Skin epidermis (tissue), 12 donors: ENCODE measurements around the gene DEFB129.
A peak's percentile ranks its signal among the peaks of the same experiment; 100 is the strongest.
"Not testable (repeated sequence)": the region's sequence is repeated elsewhere in the genome, so short reads cannot be mapped to it uniquely, and the experiment has no call there.

Experiments
- H3K27ac ChIP-seq, 21 experiments: fragments of 200-600 bp; sonication (generic) in 11 of 21; one replicate each; pipeline ENCODE4 v1.5.0; 2020; ENCODE audit warnings: mild to moderate bottlenecking in 3 of 21, inconsistent platforms in 2 of 21, moderate library complexity in 2 of 21
- H3K4me3 ChIP-seq, 7 experiments: fragments of 200-600 bp; sonication (generic) in 2 of 7; one replicate each; pipeline ENCODE4 v1.5.0; 2020; ENCODE audit warnings: inconsistent platforms in 2 of 7, mild to moderate bottlenecking in 2 of 7, moderate library complexity in 1 of 7

The DEFB129 gene, protein sequence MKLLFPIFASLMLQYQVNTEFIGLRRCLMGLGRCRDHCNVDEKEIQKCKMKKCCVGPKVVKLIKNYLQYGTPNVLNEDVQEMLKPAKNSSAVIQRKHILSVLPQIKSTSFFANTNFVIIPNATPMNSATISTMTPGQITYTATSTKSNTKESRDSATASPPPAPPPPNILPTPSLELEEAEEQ

GRCh38 chr20:226958-227357 is at the start of gene DEFB129:
Gene DEFB129, plus strand, starts transcription at chr20:227258. Its CDS starts 31 bp downstream, at chr20:227289.
- Histone ChIP-seq H3K4me3 (no peak within 1 kb of the TSS), H3K27ac (peak within 1 kb of the TSS in 2 of 21 experiments; percentile 25 to 37)

DNA sequence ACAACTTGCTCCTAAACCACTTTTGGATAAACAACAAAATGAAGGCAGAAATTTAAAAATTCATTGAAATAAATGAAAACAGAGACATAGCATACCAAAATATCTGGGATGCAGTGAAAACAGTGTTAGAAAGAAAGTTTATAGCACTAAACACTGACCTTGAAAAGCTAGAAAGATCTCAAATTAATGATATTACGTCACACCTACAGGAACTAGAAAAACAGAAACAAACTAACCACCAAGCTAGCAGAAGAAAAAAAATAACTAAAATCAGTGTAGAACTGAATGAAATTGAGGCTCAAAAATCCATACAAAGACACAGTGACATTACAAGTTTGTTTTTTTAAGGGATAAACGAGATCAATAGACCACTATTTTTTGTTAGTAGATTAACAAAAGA is 42.8 kb upstream of the DEFB129 start:
- no peak overlapping the region for H3K27ac ChIP-seq
- no peak overlapping the region for H3K4me3 ChIP-seq

DNA sequence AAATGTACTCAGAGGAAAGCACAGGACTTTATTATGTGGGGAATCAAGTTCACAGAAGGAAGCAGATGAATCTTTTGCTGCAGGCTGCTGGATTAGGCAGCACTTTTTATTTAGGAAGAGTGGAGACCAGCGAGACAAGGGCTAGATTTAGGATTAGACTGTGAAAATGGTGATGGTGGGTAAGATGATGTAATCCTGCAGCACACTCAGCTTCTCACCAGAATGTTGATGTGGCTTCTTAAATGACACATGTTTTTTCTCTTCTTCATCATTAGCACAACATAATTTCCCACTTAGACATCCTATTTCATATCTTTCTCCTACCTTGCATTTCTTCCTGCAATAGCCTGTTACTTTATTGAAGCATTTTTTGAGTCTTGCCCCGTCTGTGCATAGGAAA is 39.3 kb upstream of the DEFB129 start:
- H3K27ac ChIP-seq, result no peak overlapping the region
- H3K4me3 ChIP-seq, result no peak overlapping the region

GRCh38 chr20:189611-190010 is 37.4 kb upstream of the DEFB129 start, which contains the start of gene DEFB128:
Gene DEFB128, minus strand, starts transcription at chr20:189711. Its CDS starts 88 bp downstream, at chr20:189623.
- Histone ChIP-seq H3K27ac (no peak within 1 kb of the TSS), H3K4me3 (no peak within 1 kb of the TSS)

GRCh38 chr20:198225-198624 is 28.8 kb upstream of the DEFB129 start:
- Histone ChIP-seq H3K27ac (no peak overlapping the region), H3K4me3 (no peak overlapping the region)

DNA sequence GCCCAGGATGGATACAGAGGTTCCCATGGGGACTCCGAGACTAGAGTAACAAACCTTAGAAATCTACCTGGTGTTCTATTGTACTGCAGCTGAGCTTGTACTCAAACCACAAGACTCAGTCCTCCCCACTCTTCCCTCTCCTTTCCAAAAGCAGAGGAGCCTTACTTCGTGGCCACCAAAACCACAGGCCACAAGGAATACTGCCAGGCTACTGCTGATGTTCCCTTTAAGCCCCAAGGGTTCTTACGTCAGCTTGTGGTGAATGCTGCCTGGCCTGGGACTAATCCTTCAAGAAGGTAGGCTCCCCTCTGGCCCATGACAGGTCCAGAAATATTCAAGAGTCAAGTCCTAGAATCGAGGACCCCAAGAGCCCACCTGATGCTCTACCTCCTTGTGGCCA is 27.1 kb upstream of the DEFB129 start:
- no peak overlapping the region for H3K4me3 ChIP-seq
- no peak overlapping the region for H3K27ac ChIP-seq

DNA sequence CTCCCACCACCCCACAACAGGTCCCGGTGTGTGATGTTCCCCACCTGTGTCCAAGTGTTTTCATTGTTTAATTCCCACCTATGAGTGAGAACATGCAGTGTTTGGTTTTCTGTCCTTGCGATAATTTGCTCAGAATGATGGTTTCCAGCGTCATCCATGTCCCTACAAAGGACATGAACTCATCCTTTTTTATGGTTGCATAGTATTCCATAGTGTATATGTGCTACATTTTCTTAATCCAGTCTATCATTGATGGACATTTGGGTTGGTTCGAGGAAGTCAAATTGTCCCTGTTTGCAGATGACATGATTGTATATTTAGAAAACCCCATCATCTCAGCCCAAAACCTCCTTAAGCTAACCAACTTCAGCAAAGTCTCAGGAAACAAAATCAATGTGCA is 23.4 kb upstream of the DEFB129 start:
- H3K4me3 ChIP-seq, H3K27ac ChIP-seq: not testable (repeated sequence)

GRCh38 chr20:208942-209566 is 18.0 kb upstream of the DEFB129 start:
- Histone ChIP-seq H3K4me3 (no peak overlapping the region), H3K27ac (no peak overlapping the region)

- Histone ChIP-seq H3K27ac (no peak overlapping the region), H3K4me3 (no peak overlapping the region)
Observed at GRCh38 chr20:210809-211502, 16.1 kb upstream of the DEFB129 start.

DNA sequence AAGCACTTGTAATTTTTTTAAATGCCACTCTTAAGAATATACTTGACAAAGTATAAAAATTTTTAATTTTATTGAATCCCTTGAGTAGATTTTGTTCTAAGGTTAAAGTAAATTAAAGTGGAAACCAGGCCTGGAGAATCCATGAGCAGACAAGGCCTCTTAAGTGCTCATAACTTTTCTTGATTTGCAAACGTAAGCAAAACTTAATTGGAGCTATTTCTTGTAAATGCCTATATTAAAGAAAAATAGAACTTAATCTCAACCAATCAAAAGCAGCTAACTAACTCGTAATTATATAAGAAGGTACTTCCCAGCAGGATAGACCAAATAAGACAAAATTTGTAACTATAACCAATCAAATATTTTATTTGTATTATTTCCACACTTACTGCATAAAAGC is 12.7 kb upstream of the DEFB129 start:
- H3K4me3 ChIP-seq, result no peak overlapping the region

GRCh38 chr20:215796-216195 is 11.3 kb upstream of the DEFB129 start:
- no peak overlapping the region for H3K27ac ChIP-seq

More for the DNA sequence above, 12.7 kb upstream of the DEFB129 start:
- no peak overlapping the region for H3K27ac ChIP-seq

DNA sequence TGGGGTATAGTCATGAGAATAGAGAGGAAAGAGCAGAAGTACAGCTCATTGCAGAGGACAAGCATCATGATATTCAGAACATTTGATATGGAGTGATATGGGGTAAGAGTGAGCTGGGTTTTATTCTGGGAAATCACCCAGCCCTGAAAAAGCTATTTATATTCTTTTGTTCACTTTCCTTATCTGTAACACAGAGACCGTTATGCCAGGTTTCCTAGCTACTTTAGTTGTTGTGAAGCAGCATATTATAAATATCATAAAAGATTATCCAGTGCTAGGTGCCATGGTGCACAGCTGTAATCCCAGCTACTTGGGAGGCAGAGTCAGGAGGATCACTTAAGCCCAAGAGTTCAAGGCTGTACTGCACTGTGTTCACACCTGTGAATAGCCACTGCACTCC is 9.8 kb upstream of the DEFB129 start:
- H3K27ac ChIP-seq, result no peak overlapping the region

More at GRCh38 chr20:215796-216195, 11.3 kb upstream of the DEFB129 start:
- no peak overlapping the region for H3K4me3 ChIP-seq

GRCh38 chr20:219290-220115 is 7.6 kb upstream of the DEFB129 start:
- no peak overlapping the region for H3K27ac ChIP-seq
- no peak overlapping the region for H3K4me3 ChIP-seq

More for the DNA sequence above, 9.8 kb upstream of the DEFB129 start:
- no peak overlapping the region for H3K4me3 ChIP-seq

- no peak overlapping the region for H3K4me3 ChIP-seq
- no peak overlapping the region for H3K27ac ChIP-seq
Observed at GRCh38 chr20:221258-221830, 5.7 kb upstream of the DEFB129 start.

- not testable (repeated sequence) for H3K27ac ChIP-seq, H3K4me3 ChIP-seq
Observed at GRCh38 chr20:225879-226278, 1.2 kb upstream of the DEFB129 start.

GRCh38 chr20:227439-228105 is 514 bp downstream of the DEFB129 start:
- Histone ChIP-seq H3K4me3 (no peak overlapping the region), H3K27ac (peak overlapping the region in 2 of 21 experiments; percentile 25 to 37)

DNA sequence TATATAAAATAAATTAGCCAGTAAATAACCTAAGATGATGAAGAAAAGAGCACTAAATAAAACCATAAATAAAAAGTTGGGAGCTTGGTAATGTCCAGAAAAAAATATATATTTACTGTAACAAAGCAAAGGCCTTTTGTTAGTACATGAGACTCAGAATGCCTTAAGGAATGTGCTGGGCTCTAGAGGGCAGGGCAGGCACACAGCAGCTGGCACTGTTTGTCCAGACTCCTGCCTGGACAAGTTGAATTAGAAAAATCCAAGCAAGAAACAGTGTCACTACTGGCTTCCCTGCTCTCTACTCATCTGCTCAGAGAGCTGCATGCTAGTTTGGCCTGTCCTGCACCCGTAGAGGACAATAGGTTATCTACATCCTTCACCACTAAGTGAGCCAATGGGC is 8.8 kb downstream of the DEFB129 start:
- Histone ChIP-seq H3K27ac (no peak overlapping the region), H3K4me3 (no peak overlapping the region)

GRCh38 chr20:237489-237888 is 10.4 kb downstream of the DEFB129 start:
- no peak overlapping the region for H3K4me3 ChIP-seq
- peak overlapping the region in 6 of 21 experiments; percentile 4 to 69 (median 46) for H3K27ac ChIP-seq

GRCh38 chr20:237929-238328 is 10.9 kb downstream of the DEFB129 start:
- Histone ChIP-seq H3K4me3 (no peak overlapping the region), H3K27ac (peak overlapping the region in 6 of 21 experiments; percentile 4 to 69 (median 46))
